Natural killer cell (primary cell): ENCODE data around the gene SVEP1. TPM values are rescaled to one million over a fixed set of nuclear protein-coding genes. Genes with fewer than 3 reads are reported as not detected.

Experiments used
- ATAC-seq, 3 donors: fragments of 150-1000 bp in 2 of 3; fragments of 200-7000 bp in 1 of 3; cut with Tn5 transposase; 1 replicate in 1 of 3; 2 replicates in 2 of 3; pipeline ENCODE4 v1.10.0; 2021; ENCODE audit warnings: mild to moderate bottlenecking in 2 of 3, moderate library complexity in 2 of 3
- DNase-seq, 2 donors: peaks; one replicate each; pipeline versions ENCODE4 v3.0.0 to v3.0.0-alpha.2; 2013 to 2021; ENCODE audit warnings: mixed read lengths in 1 of 2
- H3K27ac ChIP-seq: one replicate; pipeline ENCODE4 v1.5.1; 2013; ENCODE audit warnings: mild to moderate bottlenecking, low read length
- H3K27me3 ChIP-seq: one replicate; pipeline ENCODE4 v1.6.1; 2013; ENCODE audit warnings: low read length; ENCODE audit not compliant: control insufficient read depth, insufficient read depth
- H3K36me3 ChIP-seq: one replicate; pipeline ENCODE4 v1.6.1; 2013; ENCODE audit warnings: low read length; ENCODE audit not compliant: control insufficient read depth, insufficient read depth
- H3K4me1 ChIP-seq: one replicate; pipeline ENCODE4 v1.6.1; 2013; ENCODE audit warnings: low read length; ENCODE audit not compliant: control insufficient read depth, insufficient read depth
- H3K4me3 ChIP-seq: one replicate; pipeline ENCODE4 v1.5.1; 2013; ENCODE audit warnings: low read length
- H3K9me3 ChIP-seq: one replicate; pipeline ENCODE4 v1.6.1; 2013; ENCODE audit warnings: low read length; ENCODE audit not compliant: control insufficient read depth, insufficient read depth
- H3K27ac Mint-ChIP-seq, 2 donors: one replicate each; pipeline ENCODE4 v1.8.0; 2022; ENCODE audit warnings: mild to moderate bottlenecking in 2 of 2, mixed read lengths in 2 of 2, moderate library complexity in 1 of 2
- H3K27me3 Mint-ChIP-seq, 2 donors: one replicate each; pipeline ENCODE4 v1.8.0; 2022; ENCODE audit warnings: low read depth in 2 of 2, mixed read lengths in 2 of 2
- H3K36me3 Mint-ChIP-seq: one replicate; pipeline ENCODE4 v1.8.0; 2022; ENCODE audit warnings: mixed read lengths
- H3K4me1 Mint-ChIP-seq, 2 donors: one replicate each; pipeline ENCODE4 v1.8.0; 2022; ENCODE audit warnings: mixed read lengths in 2 of 2
- H3K4me3 Mint-ChIP-seq: one replicate; pipeline ENCODE4 v1.8.0; 2022; ENCODE audit warnings: mild to moderate bottlenecking, moderate library complexity, mixed read lengths
- H3K9me3 Mint-ChIP-seq, 2 donors: one replicate each; pipeline ENCODE4 v1.8.0; 2022; ENCODE audit warnings: mixed read lengths in 2 of 2
- CTCF ChIP-seq: fragments of 200-600 bp; IDR thresholded peaks from one replicate; pipeline ENCODE4 v1.8.0; 2022; ENCODE audit warnings: antibody characterized with exemption
- WGBS: methylation state at CpG from one replicate; pipeline ENCODE4 v1.1.7; 2013; ENCODE audit warnings: missing lambda C conversion rate; ENCODE audit not compliant: insufficient coverage; 5-methylcytosine and 5-hydroxymethylcytosine counted together
- intact Hi-C: fragments of 100-400 bp; cut with micrococcal nuclease; formaldehyde crosslinking; loops from one replicate; pipeline ENCODE4 v1.14.2; 2022
- total RNA-seq, 4 donors: library from RNA; stranded (reverse); fragments of 120-200 nt in 1 of 4; gene quantifications; one replicate each; pipeline versions ENCODE4 v1.2.3 to v1.2.4, GENCODE V29; 2013 to 2022

Gene SVEP1
- total RNA-seq, 3 donors from 2014 or later (not counting 1 experiment from before 2014, with no cell fraction given), result not detected

GRCh38 chr9:110340306-110340705 lies 239.2 kb downstream of the SVEP1 start:
- H3K27ac Mint-ChIP-seq, result no peak overlapping the region
- no peaks in the 10 kb centered on the region for H3K36me3 Mint-ChIP-seq
- H3K27me3 Mint-ChIP-seq, result no peaks in the 10 kb centered on the region
- Histone ChIP-seq H3K9me3 (no peaks in the 10 kb centered on the region), H3K4me3 (no peak overlapping the region), H3K27ac (no peak overlapping the region), H3K4me1 (no peaks in the 10 kb centered on the region), H3K27me3 (no peaks in the 10 kb centered on the region), H3K36me3 (no peaks in the 10 kb centered on the region)
- intact Hi-C loops, result no loop called here
- H3K4me3 Mint-ChIP-seq, result no peak overlapping the region
- TF ChIP-seq CTCF, result no peak
- no peaks in the 10 kb centered on the region for H3K9me3 Mint-ChIP-seq
- DNase-seq, result no peak
- H3K4me1 Mint-ChIP-seq, result no peaks in the 10 kb centered on the region
- ATAC-seq, result no peak
- 69% methylated on average over 2 of the region's 2 CpGs for WGBS

DNA sequence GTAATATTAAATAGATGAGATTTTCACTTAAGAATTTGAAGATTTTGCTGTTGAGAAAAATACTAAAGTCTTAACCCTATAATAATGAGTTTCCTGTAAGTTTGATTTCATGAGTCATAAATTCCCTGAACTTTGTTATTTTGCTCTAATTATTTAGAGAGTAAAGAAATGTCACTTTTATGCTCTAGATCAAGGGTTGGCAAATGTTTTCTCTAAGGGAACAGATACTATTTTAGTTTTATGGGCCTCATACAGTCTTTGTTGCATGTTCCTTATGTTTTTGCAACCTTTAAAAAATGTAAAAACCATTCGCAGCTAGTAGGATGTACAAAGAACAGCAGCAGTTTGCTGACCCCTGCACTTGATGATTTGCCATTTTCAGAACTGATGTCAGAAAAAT lies 241.4 kb downstream of the SVEP1 start:
- TF ChIP-seq CTCF, result no peak
- Mint-ChIP-seq H3K27me3 (no peaks in the 10 kb centered on the region), H3K9me3 (no peaks in the 10 kb centered on the region), H3K4me3 (no peak overlapping the region), H3K4me1 (no peaks in the 10 kb centered on the region), H3K27ac (no peak overlapping the region), H3K36me3 (no peaks in the 10 kb centered on the region)
- H3K4me1 ChIP-seq, result no peaks in the 10 kb centered on the region
- ATAC-seq (no peak), DNase-seq (no peak)
- H3K4me3 ChIP-seq, result no peak overlapping the region
- 96% methylated on average over 1 of the region's 1 CpG for WGBS
- intact Hi-C loops, result no loop called here
- no peaks in the 10 kb centered on the region for H3K9me3 ChIP-seq
- H3K27me3 ChIP-seq, result no peaks in the 10 kb centered on the region
- H3K27ac ChIP-seq, result no peak overlapping the region
- H3K36me3 ChIP-seq, result no peaks in the 10 kb centered on the region

DNA sequence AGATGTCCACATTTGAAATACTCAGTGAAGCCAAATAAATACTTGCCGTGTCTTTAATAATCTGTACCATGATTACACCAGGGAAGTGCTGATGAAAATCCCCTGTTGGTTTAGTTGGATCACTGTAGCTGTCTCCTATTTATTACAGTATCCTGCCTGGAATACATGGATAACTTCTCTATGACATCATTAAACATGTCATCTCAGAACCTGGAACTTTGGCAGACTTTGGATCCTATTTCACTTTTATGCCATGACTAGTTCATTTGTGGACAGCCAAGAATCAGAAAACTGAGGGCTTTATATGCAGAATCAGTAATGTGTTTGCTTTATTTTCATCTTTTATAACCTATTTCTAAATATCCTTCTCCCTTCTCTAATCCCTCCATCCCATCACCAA lies 241.8 kb downstream of the SVEP1 start, which contains the start of gene TXNDC8:
TXNDC8 (minus strand) TSS at position 137 of the 400 bp plus-strand sequence.
- H3K9me3 Mint-ChIP-seq, result no peaks in the 10 kb centered on the region
- no peaks in the 10 kb centered on the region for H3K36me3 Mint-ChIP-seq
- no peaks in the 10 kb centered on the region for H3K9me3 ChIP-seq
- H3K4me3 ChIP-seq, result no peak within 1 kb of the TSS
- no peak for DNase-seq
- H3K4me1 Mint-ChIP-seq, result no peaks in the 10 kb centered on the region
- no peaks in the 10 kb centered on the region for H3K4me1 ChIP-seq
- no peaks in the 10 kb centered on the region for H3K27me3 Mint-ChIP-seq
- no peaks in the 10 kb centered on the region for H3K36me3 ChIP-seq
- WGBS, result 67% methylated on average over 1 of the region's 1 CpG
- H3K27ac Mint-ChIP-seq, result no peak within 1 kb of the TSS
- no peak within 1 kb of the TSS for H3K27ac ChIP-seq
- intact Hi-C loops, result no loop called here
- H3K4me3 Mint-ChIP-seq, result no peak within 1 kb of the TSS
- H3K27me3 ChIP-seq, result no peaks in the 10 kb centered on the region
- TF ChIP-seq CTCF, result no peak
- no peak for ATAC-seq

GRCh38 chr9:110336363-110336762 lies 243.2 kb downstream of the SVEP1 start:
- no peaks in the 10 kb centered on the region for H3K9me3 Mint-ChIP-seq
- no peak overlapping the region for H3K4me3 Mint-ChIP-seq
- H3K27ac ChIP-seq, result no peak overlapping the region
- no peaks in the 10 kb centered on the region for H3K4me1 Mint-ChIP-seq
- H3K4me3 ChIP-seq, result no peak overlapping the region
- H3K27me3 ChIP-seq, result no peaks in the 10 kb centered on the region
- TF ChIP-seq CTCF, result no peak
- WGBS, result no CpG with 5 or more reads among the region's 1 CpG
- H3K36me3 ChIP-seq, result no peaks in the 10 kb centered on the region
- H3K27me3 Mint-ChIP-seq, result no peaks in the 10 kb centered on the region
- no peak overlapping the region for H3K27ac Mint-ChIP-seq
- intact Hi-C loops, result no loop called here
- no peaks in the 10 kb centered on the region for H3K9me3 ChIP-seq
- H3K4me1 ChIP-seq, result no peaks in the 10 kb centered on the region
- DNase-seq, result no peak
- no peak for ATAC-seq
- no peaks in the 10 kb centered on the region for H3K36me3 Mint-ChIP-seq
